Measurements from ENCODE around the gene CLN5. TPM values are rescaled to one million over a fixed set of nuclear protein-coding genes. Genes with fewer than 3 reads are reported as not detected.

The CLN5 gene
- total RNA-seq, 3 donors from 2014 or later: 25.5 to 33.5 (median 26.3) TPM

DNA sequence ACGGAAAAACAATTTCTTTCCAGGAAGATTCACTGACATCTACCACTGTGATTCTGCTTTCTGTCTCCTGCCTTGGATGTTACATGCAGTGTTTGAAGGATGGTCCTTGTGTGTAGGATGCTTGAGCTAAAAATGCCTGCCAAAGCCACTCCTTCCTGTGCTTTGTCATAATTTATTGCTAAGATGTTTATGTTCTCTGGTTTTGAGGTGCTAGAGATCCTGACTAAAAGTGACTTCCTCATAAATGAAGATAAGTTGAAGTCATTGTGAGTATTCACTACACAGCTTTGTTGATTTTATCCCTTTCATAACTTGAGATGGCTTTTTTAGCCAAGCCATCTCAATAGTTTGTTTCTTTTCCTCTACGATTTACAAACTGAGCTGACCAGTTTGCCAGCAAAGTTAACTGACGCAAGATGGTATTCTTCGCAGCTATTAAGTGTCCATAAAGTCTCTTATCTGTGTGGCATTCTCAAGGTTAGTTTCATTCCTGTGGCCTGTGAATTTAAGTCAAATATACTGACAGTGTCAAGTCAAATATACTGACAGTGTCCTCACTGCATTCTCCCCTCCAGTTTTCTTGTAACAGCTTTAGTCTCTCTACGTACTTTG lies 50.8 kb downstream of the CLN5 start:
- Histone ChIP-seq H3K9me3 (no peaks in the 10 kb centered on the region), H3K4me3 (no peak overlapping the region), H3K4me1 (ENCODE audit: low read depth) (no peaks in the 10 kb centered on the region), H3K36me3 (ENCODE audit: low read depth) (no peaks in the 10 kb centered on the region)
- peak; percentile 23 for ATAC-seq
- TF ChIP-seq, protein P1, sequence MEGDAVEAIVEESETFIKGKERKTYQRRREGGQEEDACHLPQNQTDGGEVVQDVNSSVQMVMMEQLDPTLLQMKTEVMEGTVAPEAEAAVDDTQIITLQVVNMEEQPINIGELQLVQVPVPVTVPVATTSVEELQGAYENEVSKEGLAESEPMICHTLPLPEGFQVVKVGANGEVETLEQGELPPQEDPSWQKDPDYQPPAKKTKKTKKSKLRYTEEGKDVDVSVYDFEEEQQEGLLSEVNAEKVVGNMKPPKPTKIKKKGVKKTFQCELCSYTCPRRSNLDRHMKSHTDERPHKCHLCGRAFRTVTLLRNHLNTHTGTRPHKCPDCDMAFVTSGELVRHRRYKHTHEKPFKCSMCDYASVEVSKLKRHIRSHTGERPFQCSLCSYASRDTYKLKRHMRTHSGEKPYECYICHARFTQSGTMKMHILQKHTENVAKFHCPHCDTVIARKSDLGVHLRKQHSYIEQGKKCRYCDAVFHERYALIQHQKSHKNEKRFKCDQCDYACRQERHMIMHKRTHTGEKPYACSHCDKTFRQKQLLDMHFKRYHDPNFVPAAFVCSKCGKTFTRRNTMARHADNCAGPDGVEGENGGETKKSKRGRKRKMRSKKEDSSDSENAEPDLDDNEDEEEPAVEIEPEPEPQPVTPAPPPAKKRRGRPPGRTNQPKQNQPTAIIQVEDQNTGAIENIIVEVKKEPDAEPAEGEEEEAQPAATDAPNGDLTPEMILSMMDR (IDR thresholded peaks at IDR 0.05): no peak
- DNase-seq: no peak
- intact Hi-C loops (cut with DNase I, micrococcal nuclease): no loop called here

DNA sequence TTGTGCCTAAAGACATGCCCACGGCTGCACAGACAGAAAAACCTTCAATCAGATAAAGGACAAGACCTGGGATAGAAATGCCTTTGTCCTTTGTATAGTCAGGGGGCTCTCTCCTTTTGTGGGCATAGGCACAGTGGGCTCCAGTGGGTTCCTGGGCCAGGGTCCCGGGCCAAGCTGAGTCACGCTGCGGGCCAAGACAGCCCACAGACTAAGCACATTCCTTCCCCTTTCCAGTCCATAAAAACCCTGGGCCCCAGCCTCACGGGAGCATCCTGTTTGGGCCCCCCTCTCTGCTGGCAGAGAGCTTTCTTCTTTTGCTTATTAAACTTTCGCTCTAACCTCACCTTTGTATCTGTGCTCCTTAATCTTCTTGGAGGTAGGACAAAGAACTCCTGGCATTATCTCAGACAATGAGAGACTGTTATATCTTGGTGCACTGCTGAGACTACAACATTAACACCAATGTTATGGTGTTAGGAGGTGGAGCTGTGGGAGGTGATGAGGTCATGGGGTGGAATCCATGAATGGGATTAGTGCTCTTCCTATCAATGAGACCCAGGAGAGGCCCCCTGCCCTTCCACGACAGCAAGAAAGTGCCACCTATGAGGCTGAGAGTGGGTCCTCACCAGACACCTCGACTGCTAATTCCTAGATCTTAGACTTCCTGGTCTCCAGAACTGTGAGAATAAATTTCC lies 55.9 kb downstream of the CLN5 start:
- intact Hi-C loops (cut with DNase I, micrococcal nuclease): no loop called here
- H3K36me3 ChIP-seq (ENCODE audit: low read depth): no peaks in the 10 kb centered on the region

GRCh38 chr13:77048681-77049080 lies 56.8 kb downstream of the CLN5 start:
- DNase-seq: no peak
- Histone ChIP-seq H3K9me3 (no peaks in the 10 kb centered on the region), H3K4me3 (no peak overlapping the region), H3K4me1 (ENCODE audit: low read depth) (no peaks in the 10 kb centered on the region), H3K36me3 (ENCODE audit: low read depth) (no peaks in the 10 kb centered on the region)
- intact Hi-C loops (cut with DNase I, micrococcal nuclease): no loop called here
- no peak for ATAC-seq
- TF ChIP-seq, protein P1 (IDR thresholded peaks at IDR 0.05): no peak

More for the DNA sequence above, 55.9 kb downstream of the CLN5 start:
- TF ChIP-seq, protein P1 (IDR thresholded peaks at IDR 0.05): no peak
- no peak for DNase-seq
- Histone ChIP-seq H3K9me3 (no peaks in the 10 kb centered on the region), H3K4me3 (no peak overlapping the region), H3K4me1 (ENCODE audit: low read depth) (no peaks in the 10 kb centered on the region)
- ATAC-seq: no peak

- TF ChIP-seq, protein P1 (IDR thresholded peaks at IDR 0.05): no peak
- H3K36me3 ChIP-seq (ENCODE audit: low read depth): no peaks in the 10 kb centered on the region
- H3K4me1 ChIP-seq (ENCODE audit: low read depth): no peaks in the 10 kb centered on the region
- no peak overlapping the region for H3K4me3 ChIP-seq
- H3K9me3 ChIP-seq: no peaks in the 10 kb centered on the region
- intact Hi-C loops (cut with DNase I, micrococcal nuclease): no loop called here
- DNase-seq: no peak
- no peak for ATAC-seq
These were observed 61.3 kb downstream of the CLN5 start for GRCh38 chr13:77053192-77053591.

Other genes starting within 250 kb of the CLN5 start
- 10 to 100 TPM; 26.2 to 62.4 (median 62.0) TPM for gene KCTD12, start 105.7 kb upstream of the CLN5 start, total RNA-seq
- not detected for gene ACOD1, start 43.6 kb upstream of the CLN5 start, total RNA-seq
- 10 to 100 TPM; 40.5 to 57.1 (median 56.0) TPM for gene FBXL3, start 35.1 kb downstream of the CLN5 start, total RNA-seq